ENCODE results near the gene AVEN.

- TF ChIP-seq, protein P1, sequence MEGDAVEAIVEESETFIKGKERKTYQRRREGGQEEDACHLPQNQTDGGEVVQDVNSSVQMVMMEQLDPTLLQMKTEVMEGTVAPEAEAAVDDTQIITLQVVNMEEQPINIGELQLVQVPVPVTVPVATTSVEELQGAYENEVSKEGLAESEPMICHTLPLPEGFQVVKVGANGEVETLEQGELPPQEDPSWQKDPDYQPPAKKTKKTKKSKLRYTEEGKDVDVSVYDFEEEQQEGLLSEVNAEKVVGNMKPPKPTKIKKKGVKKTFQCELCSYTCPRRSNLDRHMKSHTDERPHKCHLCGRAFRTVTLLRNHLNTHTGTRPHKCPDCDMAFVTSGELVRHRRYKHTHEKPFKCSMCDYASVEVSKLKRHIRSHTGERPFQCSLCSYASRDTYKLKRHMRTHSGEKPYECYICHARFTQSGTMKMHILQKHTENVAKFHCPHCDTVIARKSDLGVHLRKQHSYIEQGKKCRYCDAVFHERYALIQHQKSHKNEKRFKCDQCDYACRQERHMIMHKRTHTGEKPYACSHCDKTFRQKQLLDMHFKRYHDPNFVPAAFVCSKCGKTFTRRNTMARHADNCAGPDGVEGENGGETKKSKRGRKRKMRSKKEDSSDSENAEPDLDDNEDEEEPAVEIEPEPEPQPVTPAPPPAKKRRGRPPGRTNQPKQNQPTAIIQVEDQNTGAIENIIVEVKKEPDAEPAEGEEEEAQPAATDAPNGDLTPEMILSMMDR (IDR thresholded peaks at IDR 0.05): no peak
- TF ChIP-seq POLR2A (IDR thresholded peaks at IDR 0.05; ENCODE audit: low read length) (no peak), E2F6 (IDR thresholded peaks at IDR 0.05; ENCODE audit: borderline replicate concordance, low read depth) (no peak), FOSL2 (IDR thresholded peaks at IDR 0.05) (no peak), FOSL2 (CRISPR knock-in tag; IDR thresholded peaks at IDR 0.05) (no peak), SMC3 (IDR thresholded peaks at IDR 0.05) (no peak), JUNB (IDR thresholded peaks at IDR 0.05) (no peak)
- TF ChIP-seq, protein P2, sequence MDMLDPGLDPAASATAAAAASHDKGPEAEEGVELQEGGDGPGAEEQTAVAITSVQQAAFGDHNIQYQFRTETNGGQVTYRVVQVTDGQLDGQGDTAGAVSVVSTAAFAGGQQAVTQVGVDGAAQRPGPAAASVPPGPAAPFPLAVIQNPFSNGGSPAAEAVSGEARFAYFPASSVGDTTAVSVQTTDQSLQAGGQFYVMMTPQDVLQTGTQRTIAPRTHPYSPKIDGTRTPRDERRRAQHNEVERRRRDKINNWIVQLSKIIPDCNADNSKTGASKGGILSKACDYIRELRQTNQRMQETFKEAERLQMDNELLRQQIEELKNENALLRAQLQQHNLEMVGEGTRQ (IDR thresholded peaks at IDR 0.05): no peak
- TF ChIP-seq, protein P3, sequence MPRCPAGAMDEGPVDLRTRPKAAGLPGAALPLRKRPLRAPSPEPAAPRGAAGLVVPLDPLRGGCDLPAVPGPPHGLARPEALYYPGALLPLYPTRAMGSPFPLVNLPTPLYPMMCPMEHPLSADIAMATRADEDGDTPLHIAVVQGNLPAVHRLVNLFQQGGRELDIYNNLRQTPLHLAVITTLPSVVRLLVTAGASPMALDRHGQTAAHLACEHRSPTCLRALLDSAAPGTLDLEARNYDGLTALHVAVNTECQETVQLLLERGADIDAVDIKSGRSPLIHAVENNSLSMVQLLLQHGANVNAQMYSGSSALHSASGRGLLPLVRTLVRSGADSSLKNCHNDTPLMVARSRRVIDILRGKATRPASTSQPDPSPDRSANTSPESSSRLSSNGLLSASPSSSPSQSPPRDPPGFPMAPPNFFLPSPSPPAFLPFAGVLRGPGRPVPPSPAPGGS (IDR thresholded peaks at IDR 0.05): no peak
Observed at GRCh38 chr15:33834892-33835743, 203.9 kb downstream of the AVEN start.

Data from A549 (cell line).